Measurements from ENCODE around the gene TBCB.
"Not testable (repeated sequence)": the region's sequence is repeated elsewhere in the genome, so short reads cannot be mapped to it uniquely, and the experiment has no call there.

- not testable (repeated sequence) for TF ChIP-seq CTCF, POLR2A (IDR thresholded peaks at IDR 0.05)
Measured at GRCh38 chr19:36134867-36135266, 19.6 kb downstream of the TBCB start.
